ENCODE results near the gene ADISSP.

Gene ADISSP

DNA sequence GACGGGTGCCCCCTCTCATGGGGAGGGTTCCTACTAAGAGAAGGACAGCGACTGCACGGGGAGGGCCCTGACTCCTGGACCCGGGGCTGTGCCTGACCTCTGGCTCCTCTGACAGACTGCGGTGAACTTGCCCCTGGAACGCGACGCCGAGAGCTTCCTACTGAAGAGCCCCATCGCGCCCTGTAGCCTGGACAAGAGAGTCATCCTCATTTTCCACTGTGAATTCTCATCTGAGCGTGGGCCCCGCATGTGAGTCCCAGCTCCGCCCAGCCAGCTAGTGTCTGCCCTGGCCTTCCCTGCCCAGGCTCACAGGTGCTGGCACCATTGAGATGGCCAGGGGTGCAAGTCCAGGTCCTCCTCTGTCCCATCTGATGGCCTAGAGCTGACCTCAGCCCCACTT, 35.7 kb upstream of the ADISSP start:
- Histone ChIP-seq H3K9me3 (ENCODE audit: low read length) (no peaks in the 10 kb centered on the region), H3K36me3 (ENCODE audit: insufficient read depth, low read length) (peaks cover 35% of the 10 kb centered on the region), H3K4me3 (ENCODE audit: low read length) (no peak overlapping the region), H3K27me3 (ENCODE audit: insufficient read depth, low read length) (no peaks in the 10 kb centered on the region), H2AFZ (ENCODE audit: low read depth, low read length) (no peak overlapping the region), H3K4me1 (ENCODE audit: insufficient read depth, low read length) (peaks cover 19% of the 10 kb centered on the region)

- no peaks in the 10 kb centered on the region for H3K9me3 ChIP-seq (ENCODE audit: low read length)
- no peak overlapping the region for H2AFZ ChIP-seq (ENCODE audit: low read depth, low read length)
- H3K36me3 ChIP-seq (ENCODE audit: insufficient read depth, low read length): peaks cover 35% of the 10 kb centered on the region
- no peak overlapping the region for H3K4me3 ChIP-seq (ENCODE audit: low read length)
- no peaks in the 10 kb centered on the region for H3K27me3 ChIP-seq (ENCODE audit: insufficient read depth, low read length)
- H3K4me1 ChIP-seq (ENCODE audit: insufficient read depth, low read length): peaks cover 19% of the 10 kb centered on the region
Observed at GRCh38 chr20:3802524-3803239, 35.1 kb upstream of the ADISSP start.

- no peaks in the 10 kb centered on the region for H3K27me3 ChIP-seq (ENCODE audit: insufficient read depth, low read length)
- H3K9me3 ChIP-seq (ENCODE audit: low read length): no peaks in the 10 kb centered on the region
- H3K4me1 ChIP-seq (ENCODE audit: insufficient read depth, low read length): peaks cover 27% of the 10 kb centered on the region
- peaks cover 35% of the 10 kb centered on the region for H3K36me3 ChIP-seq (ENCODE audit: insufficient read depth, low read length)
- no peak overlapping the region for H2AFZ ChIP-seq (ENCODE audit: low read depth, low read length)
- H3K4me3 ChIP-seq (ENCODE audit: low read length): no peak overlapping the region
Observed at GRCh38 chr20:3801846-3802245, 34.3 kb upstream of the ADISSP start.

GRCh38 chr20:3801299-3801698, 33.7 kb upstream of the ADISSP start:
- H3K4me3 ChIP-seq (ENCODE audit: low read length): no peak overlapping the region
- no peaks in the 10 kb centered on the region for H3K27me3 ChIP-seq (ENCODE audit: insufficient read depth, low read length)
- H3K9me3 ChIP-seq (ENCODE audit: low read length): no peaks in the 10 kb centered on the region
- H2AFZ ChIP-seq (ENCODE audit: low read depth, low read length): no peak overlapping the region
- H3K36me3 ChIP-seq (ENCODE audit: insufficient read depth, low read length): peaks cover 35% of the 10 kb centered on the region
- peaks cover 32% of the 10 kb centered on the region for H3K4me1 ChIP-seq (ENCODE audit: insufficient read depth, low read length)

DNA sequence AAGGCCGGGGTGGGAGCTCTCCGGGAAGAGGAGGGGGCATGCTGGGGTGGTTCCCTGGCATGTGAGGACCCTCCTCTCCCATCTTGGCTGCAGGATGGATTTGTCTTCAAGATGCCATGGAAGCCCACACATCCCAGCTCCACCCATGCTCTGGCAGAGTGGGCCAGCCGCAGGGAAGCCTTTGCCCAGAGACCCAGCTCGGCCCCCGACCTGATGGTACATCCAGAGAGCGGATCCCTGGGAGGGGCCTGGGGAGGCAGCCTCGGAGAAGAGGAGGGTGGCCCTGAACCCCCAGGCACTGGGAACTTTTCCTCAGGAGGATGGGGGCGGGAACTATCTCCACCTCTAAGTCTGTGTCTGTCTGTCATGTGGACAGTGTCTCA, 33.3 kb upstream of the ADISSP start:
- Histone ChIP-seq H2AFZ (ENCODE audit: low read depth, low read length) (no peak overlapping the region), H3K27me3 (ENCODE audit: insufficient read depth, low read length) (no peaks in the 10 kb centered on the region), H3K36me3 (ENCODE audit: insufficient read depth, low read length) (peaks cover 35% of the 10 kb centered on the region), H3K4me1 (ENCODE audit: insufficient read depth, low read length) (peaks cover 32% of the 10 kb centered on the region), H3K4me3 (ENCODE audit: low read length) (no peak overlapping the region), H3K9me3 (ENCODE audit: low read length) (no peaks in the 10 kb centered on the region)

DNA sequence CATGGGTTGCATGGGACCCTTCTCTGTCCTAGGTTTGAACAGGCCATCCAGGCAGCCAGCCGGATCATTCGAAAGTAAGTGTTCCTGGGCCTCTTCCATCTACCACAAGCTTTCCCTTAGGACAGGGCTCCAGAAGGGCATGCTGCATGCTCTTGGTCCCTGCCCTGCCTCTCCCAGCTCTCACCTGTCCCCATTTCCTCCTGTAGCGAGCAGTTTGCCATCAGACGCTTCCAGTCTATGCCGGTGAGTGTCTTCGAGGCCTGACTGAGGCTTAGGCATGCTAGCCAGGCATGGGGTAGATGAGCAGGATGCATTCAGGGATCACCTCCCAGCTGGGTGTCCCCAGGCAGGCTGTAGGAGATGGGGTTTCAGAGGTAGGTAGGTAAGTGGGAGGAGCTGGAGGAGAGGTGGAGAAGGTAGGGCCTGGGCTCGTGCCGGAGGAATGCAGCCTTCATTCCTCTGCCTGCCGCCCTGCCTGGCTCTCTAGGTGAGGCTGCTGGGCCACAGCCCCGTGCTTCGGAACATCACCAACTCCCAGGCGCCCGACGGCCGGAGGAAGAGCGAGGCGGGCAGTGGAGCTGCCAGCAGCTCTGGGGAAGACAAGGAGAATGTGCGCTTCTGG, 32.8 kb upstream of the ADISSP start:
- no peaks in the 10 kb centered on the region for H3K9me3 ChIP-seq (ENCODE audit: low read length)
- H3K27me3 ChIP-seq (ENCODE audit: insufficient read depth, low read length): no peaks in the 10 kb centered on the region
- H3K4me1 ChIP-seq (ENCODE audit: insufficient read depth, low read length): peaks cover 38% of the 10 kb centered on the region
- no peak overlapping the region for H2AFZ ChIP-seq (ENCODE audit: low read depth, low read length)
- peaks cover 32% of the 10 kb centered on the region for H3K36me3 ChIP-seq (ENCODE audit: insufficient read depth, low read length)
- H3K4me3 ChIP-seq (ENCODE audit: low read length): no peak overlapping the region

GRCh38 chr20:3798908-3799248, 31.3 kb upstream of the ADISSP start:
- Histone ChIP-seq H3K9me3 (ENCODE audit: low read length) (no peaks in the 10 kb centered on the region), H3K4me3 (ENCODE audit: low read length) (no peak overlapping the region), H3K36me3 (ENCODE audit: insufficient read depth, low read length) (peaks cover 27% of the 10 kb centered on the region), H3K27me3 (ENCODE audit: insufficient read depth, low read length) (no peaks in the 10 kb centered on the region), H3K4me1 (ENCODE audit: insufficient read depth, low read length) (peaks cover 38% of the 10 kb centered on the region), H2AFZ (ENCODE audit: low read depth, low read length) (no peak overlapping the region)

GRCh38 chr20:3798373-3798768, 30.8 kb upstream of the ADISSP start:
- H2AFZ ChIP-seq (ENCODE audit: low read depth, low read length): no peak overlapping the region
- H3K4me3 ChIP-seq (ENCODE audit: low read length): no peak overlapping the region
- H3K9me3 ChIP-seq (ENCODE audit: low read length): no peaks in the 10 kb centered on the region
- peaks cover 22% of the 10 kb centered on the region for H3K36me3 ChIP-seq (ENCODE audit: insufficient read depth, low read length)
- H3K27me3 ChIP-seq (ENCODE audit: insufficient read depth, low read length): no peaks in the 10 kb centered on the region
- H3K4me1 ChIP-seq (ENCODE audit: insufficient read depth, low read length): peaks cover 38% of the 10 kb centered on the region

DNA sequence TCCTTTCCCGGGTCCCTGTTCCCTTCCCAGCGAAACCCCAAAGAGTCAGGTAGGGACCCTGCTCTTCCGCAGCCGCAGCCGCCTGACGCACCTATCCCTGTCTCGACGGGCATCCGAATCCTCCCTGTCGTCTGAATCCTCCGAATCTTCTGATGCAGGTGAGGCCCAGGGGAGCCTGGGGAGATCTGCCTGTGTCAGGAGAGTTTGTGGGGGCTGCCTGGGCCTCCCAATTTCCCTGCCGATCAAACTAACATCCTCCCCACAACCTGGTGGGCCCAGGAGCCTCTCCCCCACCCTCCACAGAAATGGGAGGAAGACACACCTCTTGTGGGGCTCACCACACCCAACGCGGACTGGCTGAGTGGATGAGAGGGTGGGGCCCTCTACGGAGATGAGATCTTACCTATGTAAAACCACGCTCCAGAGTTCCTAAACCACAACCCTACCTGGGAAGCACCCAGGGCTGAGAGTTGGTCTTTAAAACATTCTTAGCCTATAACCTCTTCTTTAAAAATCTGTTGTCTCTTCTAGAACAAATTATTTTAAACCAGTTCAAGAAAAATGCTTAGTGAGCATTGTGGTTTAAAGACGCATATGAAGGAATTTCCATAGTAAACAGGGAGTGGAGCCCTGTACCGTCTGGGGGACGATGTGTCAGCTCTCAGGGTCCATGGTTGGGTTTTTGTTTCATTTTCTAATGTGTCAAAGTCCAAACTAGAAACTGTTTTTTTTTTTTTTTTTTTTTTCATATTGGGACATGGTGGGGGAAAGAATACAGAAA, 30.2 kb upstream of the ADISSP start:
- Histone ChIP-seq H3K27me3 (ENCODE audit: insufficient read depth, low read length) (no peaks in the 10 kb centered on the region), H2AFZ (ENCODE audit: low read depth, low read length) (no peak overlapping the region), H3K4me3 (ENCODE audit: low read length) (no peak overlapping the region), H3K9me3 (ENCODE audit: low read length) (no peaks in the 10 kb centered on the region), H3K4me1 (ENCODE audit: insufficient read depth, low read length) (peaks cover 38% of the 10 kb centered on the region), H3K36me3 (ENCODE audit: insufficient read depth, low read length) (peaks cover 16% of the 10 kb centered on the region)

GRCh38 chr20:3797226-3797545, 29.6 kb upstream of the ADISSP start:
- H3K27me3 ChIP-seq (ENCODE audit: insufficient read depth, low read length): no peaks in the 10 kb centered on the region
- peaks cover 38% of the 10 kb centered on the region for H3K4me1 ChIP-seq (ENCODE audit: insufficient read depth, low read length)
- H3K9me3 ChIP-seq (ENCODE audit: low read length): no peaks in the 10 kb centered on the region
- no peak overlapping the region for H2AFZ ChIP-seq (ENCODE audit: low read depth, low read length)
- peaks cover 10% of the 10 kb centered on the region for H3K36me3 ChIP-seq (ENCODE audit: insufficient read depth, low read length)
- H3K4me3 ChIP-seq (ENCODE audit: low read length): peak overlapping the region; percentile 58

DNA sequence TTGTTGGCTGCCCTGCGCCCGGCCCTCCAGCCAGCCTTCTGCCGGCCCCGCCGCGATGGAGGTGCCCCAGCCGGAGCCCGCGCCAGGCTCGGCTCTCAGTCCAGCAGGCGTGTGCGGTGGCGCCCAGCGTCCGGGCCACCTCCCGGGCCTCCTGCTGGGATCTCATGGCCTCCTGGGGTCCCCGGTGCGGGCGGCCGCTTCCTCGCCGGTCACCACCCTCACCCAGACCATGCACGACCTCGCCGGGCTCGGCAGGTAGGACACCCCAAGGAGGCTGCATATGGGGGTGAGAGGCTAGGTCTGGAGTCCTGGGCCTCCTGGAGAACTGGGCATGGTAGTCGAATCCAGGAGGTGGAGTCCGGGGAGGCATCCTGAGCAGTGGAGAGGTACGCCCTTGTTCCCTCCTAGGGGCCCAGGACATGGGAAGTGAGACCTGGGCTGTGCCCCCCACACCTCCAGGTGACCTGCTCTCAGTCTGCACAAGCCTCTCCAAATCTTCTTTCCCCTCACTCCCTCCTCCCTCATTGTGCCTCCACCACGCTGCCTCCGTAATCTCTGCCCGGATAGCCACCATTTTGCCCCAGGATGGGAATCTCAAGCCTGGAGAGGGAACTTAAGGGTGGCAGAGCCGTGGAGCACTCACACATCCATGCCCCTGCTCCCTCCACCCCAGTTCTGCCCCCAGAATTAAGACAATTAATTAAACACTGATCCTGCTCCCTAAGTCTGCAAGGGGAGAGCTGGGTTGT, 29.1 kb upstream of the ADISSP start:
- H3K4me1 ChIP-seq (ENCODE audit: insufficient read depth, low read length): peaks cover 38% of the 10 kb centered on the region
- H3K36me3 ChIP-seq (ENCODE audit: insufficient read depth, low read length): peaks cover 6% of the 10 kb centered on the region
- H3K4me3 ChIP-seq (ENCODE audit: low read length): peak overlapping the region; percentile 58
- H2AFZ ChIP-seq (ENCODE audit: low read depth, low read length): no peak overlapping the region
- H3K27me3 ChIP-seq (ENCODE audit: insufficient read depth, low read length): no peaks in the 10 kb centered on the region
- no peaks in the 10 kb centered on the region for H3K9me3 ChIP-seq (ENCODE audit: low read length)

- Histone ChIP-seq H3K36me3 (ENCODE audit: insufficient read depth, low read length) (peaks cover under 1% of the 10 kb centered on the region), H3K4me1 (ENCODE audit: insufficient read depth, low read length) (peaks cover 38% of the 10 kb centered on the region), H3K9me3 (ENCODE audit: low read length) (no peaks in the 10 kb centered on the region), H2AFZ (ENCODE audit: low read depth, low read length) (peak within 1 kb of the TSS; percentile 71), H3K27me3 (ENCODE audit: insufficient read depth, low read length) (no peaks in the 10 kb centered on the region), H3K4me3 (ENCODE audit: low read length) (peak within 1 kb of the TSS; percentile 58)
Observed at GRCh38 chr20:3795511-3796468, 28.2 kb upstream of the ADISSP start, which contains the start of gene CDC25B. TSS of gene CDC25B (plus strand) at chr20:3796310. CDS start at chr20:3796532, 222 bp downstream.
